ENCODE measurements around the gene GRAMD2B. TPM values are rescaled to one million over a fixed set of nuclear protein-coding genes. Genes with fewer than 3 reads are reported as not detected.

Gene GRAMD2B
- total RNA-seq, 2 experiments from 2014 or later, result 7.2 to 9.4 TPM

DNA sequence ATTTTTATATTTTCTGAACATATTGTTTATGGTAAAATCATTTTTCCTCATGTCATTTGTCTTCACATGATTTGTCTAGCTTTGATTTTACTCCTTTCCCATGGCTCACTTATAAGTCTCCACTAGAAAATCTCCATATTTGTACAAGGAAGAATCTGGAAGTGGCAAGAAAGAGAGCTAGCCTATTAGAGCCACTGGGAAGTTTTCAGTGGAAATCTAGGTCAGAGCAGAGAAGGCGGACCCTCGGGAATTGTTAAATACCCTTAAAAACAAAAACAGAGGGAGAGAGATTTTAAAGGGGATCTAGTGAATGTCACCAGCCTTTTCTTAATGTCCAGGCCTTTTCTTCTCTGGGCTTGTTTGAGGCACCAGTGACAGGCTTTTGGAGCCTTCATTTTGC is 56.6 kb downstream of the GRAMD2B start:
- Mint-ChIP-seq H3K27me3 (no peaks in the 10 kb centered on the region), H3K36me3 (ENCODE audit: low read depth) (peaks cover 63% of the 10 kb centered on the region), H3K4me3 (no peak overlapping the region), H3K27ac (no peak overlapping the region), H3K9me3 (no peaks in the 10 kb centered on the region), H3K4me1 (ENCODE audit: low read depth) (no peaks in the 10 kb centered on the region)
- TF ChIP-seq, protein P1, sequence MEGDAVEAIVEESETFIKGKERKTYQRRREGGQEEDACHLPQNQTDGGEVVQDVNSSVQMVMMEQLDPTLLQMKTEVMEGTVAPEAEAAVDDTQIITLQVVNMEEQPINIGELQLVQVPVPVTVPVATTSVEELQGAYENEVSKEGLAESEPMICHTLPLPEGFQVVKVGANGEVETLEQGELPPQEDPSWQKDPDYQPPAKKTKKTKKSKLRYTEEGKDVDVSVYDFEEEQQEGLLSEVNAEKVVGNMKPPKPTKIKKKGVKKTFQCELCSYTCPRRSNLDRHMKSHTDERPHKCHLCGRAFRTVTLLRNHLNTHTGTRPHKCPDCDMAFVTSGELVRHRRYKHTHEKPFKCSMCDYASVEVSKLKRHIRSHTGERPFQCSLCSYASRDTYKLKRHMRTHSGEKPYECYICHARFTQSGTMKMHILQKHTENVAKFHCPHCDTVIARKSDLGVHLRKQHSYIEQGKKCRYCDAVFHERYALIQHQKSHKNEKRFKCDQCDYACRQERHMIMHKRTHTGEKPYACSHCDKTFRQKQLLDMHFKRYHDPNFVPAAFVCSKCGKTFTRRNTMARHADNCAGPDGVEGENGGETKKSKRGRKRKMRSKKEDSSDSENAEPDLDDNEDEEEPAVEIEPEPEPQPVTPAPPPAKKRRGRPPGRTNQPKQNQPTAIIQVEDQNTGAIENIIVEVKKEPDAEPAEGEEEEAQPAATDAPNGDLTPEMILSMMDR (IDR thresholded peaks at IDR 0.05), result no peak
- no peaks in the 10 kb centered on the region for H3K9me3 ChIP-seq (ENCODE audit: control insufficient read depth in 1 of 2, insufficient read depth in 1 of 2, low read length in 2 of 2)
- DNase-seq (no peak), ATAC-seq (ENCODE audit: poor library complexity) (no peak)
- H3K27ac ChIP-seq (ENCODE audit: low read depth in 1 of 2, low read length in 2 of 2), result no peak overlapping the region
- no peaks in the 10 kb centered on the region for H3K27me3 ChIP-seq (ENCODE audit: control insufficient read depth in 1 of 2, insufficient read depth in 2 of 2, low read length in 2 of 2)
- intact Hi-C loops (cut with DNase I, micrococcal nuclease), result no loop called here
- ChIA-PET CTCF (no interaction called here), POLR2A (no interaction called here)
- no peaks in the 10 kb centered on the region for H3K4me1 ChIP-seq (ENCODE audit: insufficient read depth, low read length)
- no peak overlapping the region for H3K4me3 ChIP-seq (ENCODE audit: low read length)
- peaks cover 34% of the 10 kb centered on the region for H3K36me3 ChIP-seq (ENCODE audit: insufficient read depth, low read length)

DNA sequence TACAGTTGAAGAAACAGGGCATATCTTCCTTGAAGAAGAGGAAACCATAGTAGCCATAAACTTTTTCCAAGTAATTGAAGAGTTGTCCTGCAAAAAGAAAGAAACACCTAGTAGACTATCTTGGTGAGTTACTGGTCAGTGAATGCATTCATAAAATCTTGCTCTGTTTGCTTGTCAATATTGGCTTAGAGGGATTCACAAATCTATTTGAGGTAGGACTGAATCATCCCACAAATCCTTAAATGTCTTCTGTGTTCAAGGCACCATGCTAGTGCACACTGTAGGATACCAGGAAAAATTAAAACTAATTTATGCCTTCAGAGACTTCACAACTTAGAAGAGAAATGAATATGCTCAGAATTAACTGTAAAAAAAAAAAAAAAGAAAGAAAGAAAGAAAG is 57.6 kb downstream of the GRAMD2B start:
- H3K36me3 Mint-ChIP-seq (ENCODE audit: low read depth), result peaks cover 64% of the 10 kb centered on the region

DNA sequence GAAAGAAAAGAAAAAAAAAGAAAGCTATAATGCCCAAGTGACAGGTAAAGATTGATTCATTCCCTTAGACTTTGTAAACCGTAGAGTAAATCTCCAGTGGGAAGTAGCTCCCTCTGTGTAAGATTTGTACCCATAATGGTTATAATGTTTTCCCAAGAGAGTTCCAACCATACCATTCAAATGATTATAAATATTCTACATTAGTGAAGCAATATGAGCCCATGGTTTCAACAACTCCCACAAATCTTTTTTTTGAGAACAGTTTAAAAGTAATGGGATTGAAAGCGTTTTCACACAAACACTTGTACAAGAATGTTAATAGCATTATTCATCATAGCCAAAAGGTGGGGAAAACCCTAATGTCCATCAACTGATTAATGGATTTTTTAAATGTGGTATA is 58.0 kb downstream of the GRAMD2B start:
- H3K27me3 Mint-ChIP-seq, result no peaks in the 10 kb centered on the region
- DNase-seq (no peak), ATAC-seq (ENCODE audit: poor library complexity) (no peak)
- POLR2A ChIA-PET, result interaction anchor here (0.7 kb wide), 1 partner anchor 30 kb away, joined by 3 read pairs; no protein-coding TSS in a partner anchor
- Histone ChIP-seq H3K27ac (ENCODE audit: low read depth in 1 of 2, low read length in 2 of 2) (no peak overlapping the region), H3K4me1 (ENCODE audit: insufficient read depth, low read length) (no peaks in the 10 kb centered on the region), H3K27me3 (ENCODE audit: control insufficient read depth in 1 of 2, insufficient read depth in 2 of 2, low read length in 2 of 2) (no peaks in the 10 kb centered on the region), H3K4me3 (ENCODE audit: low read length) (no peak overlapping the region), H3K36me3 (ENCODE audit: insufficient read depth, low read length) (peaks cover 44% of the 10 kb centered on the region), H3K9me3 (ENCODE audit: control insufficient read depth in 1 of 2, insufficient read depth in 1 of 2, low read length in 2 of 2) (no peaks in the 10 kb centered on the region)
- peaks cover 68% of the 10 kb centered on the region for H3K36me3 Mint-ChIP-seq (ENCODE audit: low read depth)
- no peak overlapping the region for H3K4me3 Mint-ChIP-seq
- intact Hi-C loops (cut with DNase I, micrococcal nuclease), result no loop called here
- CTCF ChIA-PET, result interaction anchor here (0.7 kb wide), 1 partner anchor 28 kb away, joined by 3 read pairs; no protein-coding TSS in a partner anchor
- TF ChIP-seq, protein P1 (IDR thresholded peaks at IDR 0.05), result no peak
- H3K27ac Mint-ChIP-seq, result no peak overlapping the region
- no peaks in the 10 kb centered on the region for H3K9me3 Mint-ChIP-seq
- no peaks in the 10 kb centered on the region for H3K4me1 Mint-ChIP-seq (ENCODE audit: low read depth)

More for the DNA sequence above, 57.6 kb downstream of the GRAMD2B start:
- no peak overlapping the region for H3K27ac Mint-ChIP-seq
- no peak overlapping the region for H3K4me3 ChIP-seq (ENCODE audit: low read length)
- H3K9me3 Mint-ChIP-seq, result no peaks in the 10 kb centered on the region
- H3K27me3 ChIP-seq (ENCODE audit: control insufficient read depth in 1 of 2, insufficient read depth in 2 of 2, low read length in 2 of 2), result no peaks in the 10 kb centered on the region
- no peak overlapping the region for H3K27ac ChIP-seq (ENCODE audit: low read depth in 1 of 2, low read length in 2 of 2)
- no peak overlapping the region for H3K4me3 Mint-ChIP-seq
- CTCF ChIA-PET, result interaction anchor here (0.7 kb wide), 1 partner anchor 28 kb away, joined by 3 read pairs; no protein-coding TSS in a partner anchor
- H3K36me3 ChIP-seq (ENCODE audit: insufficient read depth, low read length), result peaks cover 39% of the 10 kb centered on the region
- POLR2A ChIA-PET, result interaction anchor here (0.7 kb wide), 1 partner anchor 29 kb away, joined by 3 read pairs; no protein-coding TSS in a partner anchor
- no peaks in the 10 kb centered on the region for H3K4me1 ChIP-seq (ENCODE audit: insufficient read depth, low read length)
- H3K27me3 Mint-ChIP-seq, result no peaks in the 10 kb centered on the region
- H3K4me1 Mint-ChIP-seq (ENCODE audit: low read depth), result no peaks in the 10 kb centered on the region
- ATAC-seq (ENCODE audit: poor library complexity), result no peak
- no peak for DNase-seq
- TF ChIP-seq, protein P1 (IDR thresholded peaks at IDR 0.05), result no peak
- intact Hi-C loops (cut with DNase I, micrococcal nuclease), result no loop called here
- no peaks in the 10 kb centered on the region for H3K9me3 ChIP-seq (ENCODE audit: control insufficient read depth in 1 of 2, insufficient read depth in 1 of 2, low read length in 2 of 2)

All from CD4-positive, alpha-beta T cell (primary cell).